Activated CD4-positive, alpha-beta T cell treated with anti-CD3 and anti-CD28 coated beads, Interleukin-2, amount 50 U/mL, for 16 hours (primary cell): ENCODE results near the gene EDN2.

ENCODE experiments used
- DNase-seq: peaks from one replicate; pipeline ENCODE4 v3.0.0-alpha.2; 2020

The EDN2 gene

GRCh38 chr1:41482001-41482765, 2.3 kb downstream of the EDN2 start:
- no peak for DNase-seq

- DNase-seq, result no peak
These were observed 3.2 kb downstream of the EDN2 start for GRCh38 chr1:41481109-41481775.

DNA sequence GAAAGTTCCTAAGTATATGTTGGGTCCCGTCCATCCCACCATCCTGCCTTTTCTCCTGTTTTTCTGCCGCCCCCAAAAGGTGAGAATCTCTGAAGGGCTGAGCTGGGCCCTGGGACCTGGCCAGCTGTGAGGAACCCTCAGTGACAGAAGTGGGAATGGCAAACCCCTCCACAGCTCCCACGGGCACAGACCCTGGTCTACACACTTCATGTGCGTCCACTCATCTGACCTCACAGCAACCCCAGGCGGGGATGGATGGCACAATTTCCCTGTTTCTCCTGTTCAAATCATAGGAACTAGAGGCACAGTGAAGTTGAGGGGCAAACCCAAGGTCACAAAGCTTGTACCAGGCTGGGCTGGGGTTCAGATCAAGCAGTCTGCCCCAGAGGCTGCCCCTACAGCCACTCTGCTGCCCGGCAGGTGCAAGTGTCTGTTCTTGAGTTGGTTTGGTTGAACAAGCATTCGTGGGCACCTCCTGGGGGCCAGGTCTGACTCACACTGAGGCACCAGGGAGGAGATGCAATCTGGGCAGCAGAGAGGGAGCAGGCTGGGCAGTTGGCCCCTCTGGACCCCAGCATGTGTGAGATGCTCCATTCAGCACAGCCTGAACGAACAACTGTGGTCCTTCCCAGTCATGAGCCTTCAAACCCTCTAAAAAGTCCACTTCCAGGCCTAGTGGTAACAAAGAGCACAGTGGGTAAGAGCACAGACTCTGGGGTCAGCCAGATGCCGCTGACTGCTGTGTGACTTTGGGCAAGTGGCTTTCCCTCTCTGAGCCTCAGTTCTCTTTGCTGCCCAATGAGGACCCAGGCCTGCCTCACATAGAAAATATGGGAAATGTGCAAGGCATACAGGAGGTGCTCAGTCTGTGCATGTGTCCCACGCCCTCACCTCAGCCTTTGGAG, 4.0 kb downstream of the EDN2 start:
- DNase-seq, result no peak

DNA sequence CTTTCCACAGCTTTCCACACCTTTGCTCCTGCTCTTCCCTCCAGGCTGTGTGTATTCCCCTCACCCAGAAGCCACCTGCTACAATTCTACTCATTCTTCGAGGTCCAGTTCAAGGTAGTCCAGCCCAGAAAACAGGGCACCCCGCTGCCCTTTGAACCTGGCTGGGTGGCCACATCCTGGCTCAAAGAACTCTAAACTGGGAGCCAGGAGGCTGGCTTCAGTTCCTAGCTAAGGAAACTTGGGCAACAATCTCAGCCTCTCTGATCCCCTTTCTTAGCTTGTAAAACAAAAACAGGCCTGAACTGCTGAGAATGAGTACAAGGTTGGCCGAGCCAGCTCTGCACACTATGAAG, 4.7 kb downstream of the EDN2 start:
- no peak for DNase-seq

GRCh38 chr1:41479000-41479807, 5.3 kb downstream of the EDN2 start:
- DNase-seq, result no peak

- no peak for DNase-seq
These were observed 6.2 kb downstream of the EDN2 start for GRCh38 chr1:41478118-41478748.

GRCh38 chr1:41476807-41477361, 7.6 kb downstream of the EDN2 start:
- no peak for DNase-seq

DNA sequence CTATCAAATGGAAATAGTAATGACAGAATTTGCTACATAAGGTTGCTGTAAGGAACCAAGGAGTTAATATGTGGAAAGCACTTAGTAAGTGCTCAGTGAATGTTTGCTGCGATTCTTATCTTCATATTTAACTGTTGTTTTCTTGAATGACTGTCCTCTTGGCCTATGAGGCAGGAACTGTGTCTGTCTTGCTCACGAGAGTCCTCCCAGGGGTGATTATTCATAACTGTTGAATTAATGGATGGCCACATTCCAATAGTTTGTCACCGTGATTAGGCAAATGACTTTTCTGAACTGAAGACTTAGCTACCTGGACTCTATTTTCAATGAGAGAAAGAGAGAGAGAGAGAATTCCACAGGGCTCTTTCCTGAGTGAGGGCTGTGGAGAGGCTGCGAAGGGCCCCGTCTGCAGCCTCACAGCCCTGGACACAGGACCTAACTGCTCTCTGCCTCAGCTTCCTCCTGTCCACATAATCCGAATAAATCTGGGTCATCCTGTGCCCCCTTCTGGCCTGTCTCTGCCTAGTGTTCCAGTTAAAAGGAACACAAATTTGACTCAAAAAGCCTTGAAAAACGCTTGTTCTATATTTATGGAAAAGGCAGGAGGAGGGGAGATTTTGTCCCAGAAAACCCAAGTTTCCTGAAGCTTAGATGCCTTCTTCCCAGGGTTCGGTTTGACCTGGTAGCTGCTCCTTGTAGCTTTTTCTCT, 8.5 kb downstream of the EDN2 start:
- DNase-seq, result no peak

DNA sequence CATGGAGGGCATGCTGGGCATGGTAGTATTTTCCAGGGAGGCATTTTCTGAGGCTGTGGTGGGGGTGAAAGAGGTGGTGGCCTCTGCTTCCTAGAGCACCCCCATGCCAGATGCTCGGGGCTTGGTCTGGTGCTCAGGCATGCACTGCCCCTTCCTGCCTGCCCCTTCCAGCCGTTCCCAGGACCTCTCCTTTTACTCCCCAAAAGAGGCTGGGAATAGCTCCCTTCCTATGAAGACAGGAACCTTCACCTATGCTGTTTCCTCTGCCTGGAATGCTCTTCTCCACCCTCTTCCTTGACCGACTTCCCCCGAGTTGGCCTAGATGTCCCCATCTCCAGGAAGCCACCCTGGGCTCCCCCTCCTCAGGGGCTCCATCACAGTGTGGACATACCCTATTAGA, 9.1 kb downstream of the EDN2 start:
- DNase-seq, result no peak

- no peak for DNase-seq
These were observed 9.8 kb downstream of the EDN2 start for GRCh38 chr1:41474490-41475271.

DNA sequence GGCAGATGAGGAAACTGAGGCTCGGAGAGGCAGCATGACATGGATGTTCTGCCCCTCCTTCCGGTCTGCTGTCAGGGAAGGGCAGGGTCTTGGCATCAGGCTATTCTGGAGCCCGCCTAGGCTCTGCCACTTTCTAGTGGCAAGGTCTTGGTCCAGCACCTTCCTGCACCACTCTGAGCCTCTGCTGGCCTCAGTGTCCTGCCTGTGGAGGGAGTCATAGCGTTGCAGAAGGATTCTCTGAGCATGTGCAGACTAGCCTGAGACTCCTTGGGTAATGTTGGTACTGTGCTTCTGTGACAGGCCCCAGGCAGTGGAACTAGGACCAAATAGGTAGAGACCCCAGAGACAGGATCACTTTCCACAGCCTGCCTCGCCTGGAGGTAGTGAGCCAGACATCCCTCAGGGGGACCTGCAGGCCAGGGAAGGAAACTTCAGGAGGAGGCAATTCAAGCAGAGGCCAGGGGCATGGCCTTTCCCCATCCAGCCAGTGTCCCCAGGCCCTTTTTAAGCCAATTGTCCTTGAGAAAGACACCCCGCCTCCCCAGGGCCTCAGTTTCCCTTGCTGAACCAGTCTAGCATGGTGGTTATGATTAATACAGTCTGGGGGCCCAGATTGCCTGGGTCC, 10.6 kb downstream of the EDN2 start:
- DNase-seq, result no peak

- DNase-seq, result no peak
These were observed 12.8 kb downstream of the EDN2 start for GRCh38 chr1:41471658-41472057.

DNA sequence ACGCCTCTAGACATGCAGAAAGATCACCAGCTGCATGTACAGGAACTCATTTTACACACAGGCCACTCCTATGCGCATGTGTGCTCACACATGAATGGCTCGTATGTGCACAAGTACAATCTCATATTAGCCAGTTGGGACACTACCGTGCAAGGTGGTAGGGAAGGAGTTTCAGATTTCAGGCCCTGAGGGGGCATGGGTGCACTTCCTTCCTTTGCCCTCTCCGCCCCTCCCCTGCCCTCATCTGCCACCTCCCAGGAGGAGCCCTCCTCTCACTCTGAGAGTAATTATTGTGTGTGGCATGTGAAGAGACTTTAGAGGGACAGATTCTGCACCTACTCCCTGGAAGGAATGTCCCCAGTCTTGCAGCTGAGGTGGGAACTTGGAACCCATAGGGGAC, 14.8 kb downstream of the EDN2 start:
- no peak for DNase-seq

- DNase-seq, result no peak
These were observed 16.2 kb downstream of the EDN2 start for GRCh38 chr1:41468122-41468762.

DNA sequence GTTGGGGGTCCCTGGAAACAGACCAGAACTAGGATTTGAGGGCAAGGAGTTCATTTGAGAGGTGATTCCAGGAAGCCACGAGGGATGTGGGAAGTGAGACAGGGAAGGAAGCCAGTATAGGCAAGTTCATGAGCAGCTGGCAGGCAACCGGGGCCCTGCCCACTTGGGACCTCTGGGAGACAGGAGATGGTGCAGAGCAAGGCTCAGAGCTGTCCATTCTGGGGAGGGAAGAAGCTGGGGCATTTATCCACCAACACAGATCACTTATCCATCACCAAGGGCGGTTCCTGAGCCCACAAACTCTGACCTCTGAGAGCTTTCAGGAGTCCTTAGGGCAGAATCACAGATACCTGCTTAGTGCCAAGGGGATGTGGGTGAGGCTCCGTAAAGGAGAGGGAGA, 16.8 kb downstream of the EDN2 start:
- DNase-seq, result no peak

DNA sequence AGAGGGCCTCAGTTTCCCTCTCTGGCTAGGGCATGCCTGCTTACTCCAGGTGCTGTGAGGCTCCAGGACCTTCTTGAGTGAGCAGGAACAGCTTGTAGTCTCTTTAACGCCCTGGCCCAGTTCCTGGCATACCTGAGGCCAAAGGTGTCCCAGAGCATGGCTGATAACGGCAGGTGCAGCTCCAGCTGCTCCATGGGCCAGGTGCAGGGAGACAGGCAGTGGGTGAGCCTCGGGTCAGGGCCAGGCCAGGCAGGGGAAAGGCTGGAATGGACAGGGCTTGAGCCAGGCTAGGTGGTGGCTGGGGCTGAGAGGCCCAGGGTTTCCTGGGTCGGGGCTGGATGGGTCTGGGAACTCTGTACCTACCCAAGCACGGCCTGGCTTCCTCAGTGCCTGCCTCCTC, 18.3 kb downstream of the EDN2 start:
- no peak for DNase-seq

DNA sequence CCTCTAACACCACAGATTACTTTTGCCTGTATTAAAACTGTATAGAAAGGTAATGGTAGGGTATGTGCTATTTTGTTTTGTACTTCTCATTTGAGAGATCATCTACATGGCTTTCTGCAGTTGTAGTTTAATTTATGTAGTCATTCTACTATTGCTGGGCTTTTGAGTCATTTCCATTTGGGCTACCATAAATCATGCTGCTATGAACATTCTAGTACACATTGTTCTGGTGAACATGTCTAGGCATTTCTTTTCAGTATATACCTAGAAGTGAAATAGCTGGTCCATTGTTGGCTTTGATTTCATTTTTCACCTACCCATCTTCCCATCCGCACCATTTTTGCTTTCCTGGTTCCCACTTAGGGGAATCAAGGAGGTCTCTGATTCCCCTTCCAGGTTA, 18.7 kb downstream of the EDN2 start:
- no peak for DNase-seq

- DNase-seq, result no peak
These were observed 19.6 kb downstream of the EDN2 start for GRCh38 chr1:41464885-41465284.

DNA sequence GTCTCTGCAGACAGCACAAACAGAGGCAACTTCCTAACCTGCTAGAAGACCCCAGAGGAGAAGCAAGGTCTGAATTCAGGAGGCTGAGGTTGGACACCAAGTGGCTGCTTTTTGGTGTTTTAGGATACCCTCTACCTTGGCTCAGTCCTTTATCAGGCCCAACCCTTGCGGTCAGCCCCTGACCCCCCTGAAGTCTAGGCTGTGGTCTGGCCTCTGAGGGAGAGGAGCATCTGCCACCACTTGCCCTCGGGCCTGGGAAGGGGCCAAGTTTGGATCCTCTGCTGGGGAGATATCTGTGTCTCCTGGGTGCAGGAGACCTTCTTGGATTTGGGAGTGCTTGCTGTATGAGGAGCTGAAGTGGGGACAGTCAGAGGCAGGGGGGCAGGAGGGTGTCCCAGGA, 21.0 kb downstream of the EDN2 start:
- no peak for DNase-seq

- DNase-seq, result no peak
These were observed 21.8 kb downstream of the EDN2 start for GRCh38 chr1:41462680-41463004.
